HFF-Myc (cell line): ENCODE measurements around the gene TTBK1.

Experiments used
- DNase-seq: peaks from one replicate; pipeline ENCODE4 v3.0.0-alpha.2; 2011; ENCODE audit warnings: low read depth; ENCODE audit errors: extremely low read depth
- H3K4me3 ChIP-seq: replicated peaks from 2 replicates; pipeline ENCODE4 v1.5.1; 2011; ENCODE audit warnings: low read depth, mild to moderate bottlenecking, control low read depth, low read length
- TF ChIP-seq, protein P1 (sequence below): IDR thresholded peaks from 2 replicates; pipeline ENCODE4 v1.5.1; 2012; ENCODE audit warnings: mild to moderate bottlenecking, low read depth, low read length, control low read depth; ENCODE audit errors: missing control alignments

The TTBK1 gene

DNA sequence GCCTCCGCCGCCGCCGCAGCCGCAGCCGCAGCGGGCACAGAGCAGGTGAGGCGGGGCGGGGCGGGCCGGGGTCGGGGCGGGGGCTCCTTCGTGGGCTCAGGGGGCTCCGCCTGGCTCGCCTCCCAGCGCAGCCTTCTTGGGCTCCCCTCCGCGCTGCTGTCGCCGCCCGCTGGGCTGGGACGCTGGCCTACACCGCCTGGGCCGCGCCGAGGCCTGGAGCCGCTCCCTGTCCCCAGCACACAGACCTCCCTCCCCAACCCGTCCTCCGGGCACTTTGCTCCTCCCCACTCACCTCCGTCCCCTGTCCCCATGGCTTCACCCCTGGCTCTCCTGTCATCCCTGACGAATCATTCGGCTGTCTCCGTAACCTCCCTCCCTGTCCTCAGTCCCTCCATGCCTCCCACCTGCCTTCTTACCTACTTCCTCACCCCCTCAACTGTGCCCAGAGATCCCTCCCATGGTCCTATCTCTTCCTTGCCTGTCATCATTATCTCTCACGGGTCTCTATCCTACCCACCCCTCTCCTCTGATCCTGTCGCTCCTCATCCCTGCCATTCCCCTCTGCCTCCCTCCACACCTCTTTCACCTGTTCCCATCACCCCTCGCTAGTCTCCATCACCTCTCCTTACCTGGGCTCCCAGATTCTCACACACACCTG, 512 bp downstream of the TTBK1 start:
- DNase-seq = no peak
- TF ChIP-seq, protein P1, sequence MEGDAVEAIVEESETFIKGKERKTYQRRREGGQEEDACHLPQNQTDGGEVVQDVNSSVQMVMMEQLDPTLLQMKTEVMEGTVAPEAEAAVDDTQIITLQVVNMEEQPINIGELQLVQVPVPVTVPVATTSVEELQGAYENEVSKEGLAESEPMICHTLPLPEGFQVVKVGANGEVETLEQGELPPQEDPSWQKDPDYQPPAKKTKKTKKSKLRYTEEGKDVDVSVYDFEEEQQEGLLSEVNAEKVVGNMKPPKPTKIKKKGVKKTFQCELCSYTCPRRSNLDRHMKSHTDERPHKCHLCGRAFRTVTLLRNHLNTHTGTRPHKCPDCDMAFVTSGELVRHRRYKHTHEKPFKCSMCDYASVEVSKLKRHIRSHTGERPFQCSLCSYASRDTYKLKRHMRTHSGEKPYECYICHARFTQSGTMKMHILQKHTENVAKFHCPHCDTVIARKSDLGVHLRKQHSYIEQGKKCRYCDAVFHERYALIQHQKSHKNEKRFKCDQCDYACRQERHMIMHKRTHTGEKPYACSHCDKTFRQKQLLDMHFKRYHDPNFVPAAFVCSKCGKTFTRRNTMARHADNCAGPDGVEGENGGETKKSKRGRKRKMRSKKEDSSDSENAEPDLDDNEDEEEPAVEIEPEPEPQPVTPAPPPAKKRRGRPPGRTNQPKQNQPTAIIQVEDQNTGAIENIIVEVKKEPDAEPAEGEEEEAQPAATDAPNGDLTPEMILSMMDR = no peak
- H3K4me3 ChIP-seq = no peak overlapping the region

DNA sequence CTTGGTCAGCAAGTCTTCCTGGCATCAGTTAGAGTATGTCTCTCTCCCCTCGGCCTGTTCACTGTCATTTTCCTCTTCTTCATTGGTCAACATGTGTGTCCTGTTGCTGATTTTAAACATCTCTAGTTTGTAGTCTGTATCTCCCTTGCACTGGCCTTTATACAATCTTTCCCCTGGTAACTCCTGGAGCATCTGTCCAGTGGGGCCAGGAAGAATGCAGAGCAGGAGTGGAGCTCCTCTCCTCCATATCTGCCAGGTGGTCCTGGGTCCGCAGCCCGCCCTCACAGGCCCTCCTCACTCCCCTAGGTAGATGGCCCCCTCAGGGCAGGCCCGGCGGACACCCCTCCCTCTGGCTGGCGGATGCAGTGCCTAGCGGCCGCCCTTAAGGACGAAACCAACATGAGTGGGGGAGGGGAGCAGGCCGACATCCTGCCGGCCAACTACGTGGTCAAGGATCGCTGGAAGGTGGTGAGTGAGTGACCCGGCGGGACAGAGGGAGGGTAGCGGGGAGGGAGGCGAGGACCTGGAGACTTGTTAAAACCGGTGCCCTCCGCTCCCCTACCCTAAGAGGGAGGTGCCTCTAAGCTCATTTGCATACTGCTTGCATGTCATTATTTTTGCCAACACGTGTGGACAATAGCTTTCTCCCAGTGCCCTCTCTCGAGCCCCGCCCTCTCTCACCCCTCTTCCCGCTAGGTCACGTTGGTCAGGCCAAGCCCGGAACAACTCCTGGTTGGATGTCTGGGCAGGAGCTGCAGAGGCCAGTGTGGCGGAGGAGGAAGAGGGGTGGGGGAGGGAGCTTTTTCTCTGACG, 3.2 kb downstream of the TTBK1 start:
- H3K4me3 ChIP-seq = peak overlapping the region; percentile 41
- no peak for DNase-seq

DNA sequence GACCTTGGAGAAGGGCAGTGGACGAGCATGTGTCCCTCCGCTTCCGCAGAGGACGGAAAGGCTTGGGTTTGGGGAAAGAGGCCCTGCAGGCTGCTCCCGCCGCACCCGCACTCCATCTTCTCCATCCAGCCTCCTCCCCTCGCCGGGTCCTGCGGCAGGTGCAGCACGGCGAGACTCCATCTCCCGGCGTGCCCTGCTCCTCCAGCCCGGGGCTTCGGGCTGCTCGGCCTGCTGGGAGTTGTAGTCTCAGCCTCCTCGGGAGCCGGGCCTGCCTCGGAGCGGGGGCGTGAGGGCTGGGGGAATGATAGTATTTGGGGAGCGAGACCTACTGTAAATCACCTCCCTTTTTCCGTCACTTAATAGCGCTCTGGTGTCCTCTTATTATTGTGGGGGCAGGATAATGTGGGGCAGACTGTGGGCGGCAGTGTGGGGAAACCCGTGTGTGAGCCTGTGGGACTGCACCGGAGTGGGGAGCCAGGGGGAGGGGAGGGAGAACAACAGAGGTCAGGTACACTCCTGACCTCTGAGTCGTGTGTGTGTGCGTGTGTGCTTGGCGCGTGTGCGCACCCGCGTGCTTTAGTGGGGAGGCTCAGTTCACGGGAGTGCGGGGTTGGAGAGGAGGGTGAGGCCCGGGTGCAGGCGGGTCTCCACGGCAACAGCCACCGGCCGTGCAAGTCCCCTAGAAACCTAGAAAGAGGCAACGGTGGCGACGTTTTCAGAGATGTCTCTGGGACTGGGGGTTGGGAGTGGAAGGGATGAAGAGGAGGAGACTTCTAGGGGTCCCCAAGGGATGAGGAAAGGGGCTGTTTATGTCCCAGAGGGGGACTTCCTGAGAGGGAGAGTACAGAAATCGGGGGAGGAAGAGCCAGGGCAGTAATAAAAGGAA, 4.1 kb downstream of the TTBK1 start:
- no peak for DNase-seq
- TF ChIP-seq, protein P1 = no peak
- peak overlapping the region; percentile 41 for H3K4me3 ChIP-seq

More for the DNA sequence above, 3.2 kb downstream of the TTBK1 start:
- TF ChIP-seq, protein P1 = no peak

DNA sequence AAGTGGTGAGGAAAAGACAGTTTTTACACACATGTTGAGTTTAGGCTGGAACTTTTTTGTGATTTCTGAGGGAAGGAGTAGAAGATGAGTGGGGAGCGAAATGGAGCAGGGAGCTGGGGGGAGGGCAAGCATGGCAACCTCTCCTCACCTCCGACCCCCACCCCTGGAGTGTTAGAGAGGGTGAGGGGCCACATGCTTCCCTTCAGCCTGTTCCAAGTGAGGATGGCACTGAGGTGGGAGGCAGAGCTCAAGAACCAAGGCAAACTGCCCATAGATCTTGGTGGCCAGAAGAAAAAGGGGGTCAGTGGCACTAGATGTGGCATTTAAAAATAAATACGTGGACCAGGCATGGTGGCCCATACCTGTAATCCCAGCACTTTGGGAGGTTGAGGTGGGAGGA, 4.8 kb downstream of the TTBK1 start:
- TF ChIP-seq, protein P1 = no peak
- no peak for DNase-seq
- H3K4me3 ChIP-seq = no peak overlapping the region

DNA sequence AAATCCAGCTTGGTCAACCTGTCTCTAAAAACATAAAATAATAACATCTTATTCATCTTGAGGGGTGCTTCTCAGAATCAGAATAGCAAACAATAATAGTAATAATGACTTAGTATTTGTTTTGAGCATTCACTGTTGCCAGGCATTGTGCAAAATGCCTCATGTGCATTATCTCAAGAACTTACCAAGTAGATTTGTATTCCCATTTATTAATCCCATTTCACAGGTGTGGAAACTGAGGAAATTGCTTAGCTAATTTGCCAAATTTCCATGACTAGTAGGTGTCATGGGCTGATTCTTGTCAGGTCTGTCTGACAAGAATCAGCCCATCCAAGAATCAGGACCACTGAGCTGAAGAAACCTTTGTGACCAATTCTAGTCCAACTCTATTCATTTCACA, 5.5 kb downstream of the TTBK1 start:
- H3K4me3 ChIP-seq = no peak overlapping the region
- DNase-seq = no peak
- TF ChIP-seq, protein P1 = no peak

DNA sequence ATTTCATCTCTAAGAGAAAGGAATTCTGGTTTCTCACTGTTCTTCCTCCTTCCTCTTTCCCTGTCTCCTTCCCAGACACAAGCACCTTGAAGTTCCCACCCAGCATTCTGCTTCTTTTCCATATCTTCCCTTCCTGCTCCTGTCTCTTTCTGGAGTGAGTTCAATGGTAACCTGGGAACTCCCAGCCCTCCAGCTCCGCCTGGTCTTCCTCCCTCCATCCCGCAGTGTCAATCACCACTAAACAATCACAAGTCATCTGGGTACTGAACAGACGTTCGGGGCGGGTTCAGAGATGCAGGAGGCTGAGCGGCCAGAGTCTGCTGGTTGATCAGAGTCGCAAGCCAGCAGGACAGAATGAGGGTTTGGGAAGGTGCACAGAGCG, 7.7 kb downstream of the TTBK1 start:
- TF ChIP-seq, protein P1 = no peak
- no peak overlapping the region for H3K4me3 ChIP-seq
- DNase-seq = no peak
